ENCODE measurements around the gene ACACA.

The ACACA gene

DNA sequence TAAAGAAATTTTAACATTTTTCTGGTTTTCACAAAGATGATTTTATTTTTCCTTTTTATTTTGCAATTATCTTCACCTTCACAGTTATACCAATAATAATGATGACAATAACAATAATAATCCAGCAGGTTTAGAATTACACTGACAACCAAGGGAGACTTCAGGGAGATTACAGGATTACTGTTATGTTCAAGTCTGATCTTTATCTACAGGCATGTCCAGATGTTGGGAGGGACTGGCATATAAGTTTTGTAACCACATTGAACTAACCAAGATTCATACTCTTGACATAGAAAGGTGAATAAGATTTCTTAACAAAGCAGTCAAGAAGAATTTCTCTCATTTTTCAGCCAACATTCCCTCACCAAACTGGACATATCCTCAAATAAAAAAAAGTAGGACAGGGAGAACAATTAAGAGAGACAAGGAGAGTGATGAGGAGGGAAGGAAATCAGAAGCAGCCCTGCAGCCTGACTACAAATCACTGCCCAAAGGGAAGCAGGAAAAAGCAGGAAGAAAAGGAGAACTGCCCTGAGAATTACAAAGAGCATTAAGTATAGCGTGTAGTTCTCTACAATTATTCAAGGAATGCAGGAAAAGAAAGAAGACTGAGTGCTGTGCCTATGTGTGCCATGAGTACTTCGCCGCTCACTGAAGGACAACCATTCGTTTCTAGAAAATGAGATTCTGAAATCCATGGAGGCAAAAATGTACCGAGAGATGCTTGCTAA is 186.6 kb downstream of the ACACA start:
- DNase-seq, result no peak

DNA sequence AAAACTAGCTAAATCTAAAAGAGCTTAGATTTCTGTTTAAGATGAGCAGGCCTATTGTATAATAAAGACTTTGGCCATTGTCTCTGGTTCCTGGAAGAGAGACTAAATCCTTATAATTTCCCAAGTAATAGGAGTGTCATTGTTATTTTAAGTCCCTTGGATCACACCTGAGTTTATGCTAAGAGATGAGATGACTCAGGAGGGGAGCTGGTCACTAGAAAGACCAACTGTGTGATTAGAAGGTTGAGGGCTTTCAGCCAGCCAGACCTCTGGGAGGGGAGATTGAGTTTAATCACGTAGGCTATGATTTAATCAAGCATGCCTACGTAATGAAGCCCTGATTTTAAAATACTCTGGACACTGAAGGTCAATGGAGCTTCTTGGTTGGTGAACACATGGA is 187.8 kb downstream of the ACACA start:
- DNase-seq, result no peak

DNA sequence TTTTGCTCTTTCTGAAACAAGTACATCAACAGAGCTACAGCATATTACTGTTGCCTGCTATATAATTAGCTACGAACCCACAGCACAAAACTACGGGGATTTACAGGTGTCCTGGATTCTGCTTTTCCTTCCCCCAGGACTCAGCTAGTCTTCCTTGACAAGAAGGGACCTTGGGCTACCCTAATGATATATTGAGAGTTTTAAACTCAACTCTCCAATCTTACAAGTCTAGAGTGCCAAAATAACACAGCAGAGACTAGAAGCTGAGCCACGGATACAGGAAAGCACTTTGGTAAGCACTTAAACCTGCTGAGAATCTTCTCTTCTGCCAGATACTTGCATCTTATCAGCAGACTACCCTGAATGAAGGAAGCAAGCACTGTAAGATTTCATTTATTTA is 192.2 kb downstream of the ACACA start:
- no peak for DNase-seq

DNA sequence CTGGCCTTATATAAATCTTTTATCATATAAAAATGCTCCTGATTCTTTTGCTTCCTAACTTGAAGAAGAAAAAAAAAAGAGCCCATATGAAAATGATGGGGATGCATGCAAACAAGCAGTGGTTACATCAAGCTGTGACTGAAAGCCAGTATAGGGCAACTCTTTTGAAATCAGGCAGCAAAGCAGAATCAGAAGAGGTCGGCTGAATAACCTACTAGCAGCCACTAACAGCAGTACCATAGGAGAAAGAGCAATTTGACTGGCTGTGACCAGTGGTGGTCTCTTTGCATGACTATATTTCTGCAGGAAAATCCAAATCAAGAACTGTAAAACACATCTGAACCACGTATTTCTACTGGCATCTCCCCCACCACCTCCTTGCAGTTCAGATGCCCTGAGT is 192.7 kb downstream of the ACACA start:
- DNase-seq, result no peak

DNA sequence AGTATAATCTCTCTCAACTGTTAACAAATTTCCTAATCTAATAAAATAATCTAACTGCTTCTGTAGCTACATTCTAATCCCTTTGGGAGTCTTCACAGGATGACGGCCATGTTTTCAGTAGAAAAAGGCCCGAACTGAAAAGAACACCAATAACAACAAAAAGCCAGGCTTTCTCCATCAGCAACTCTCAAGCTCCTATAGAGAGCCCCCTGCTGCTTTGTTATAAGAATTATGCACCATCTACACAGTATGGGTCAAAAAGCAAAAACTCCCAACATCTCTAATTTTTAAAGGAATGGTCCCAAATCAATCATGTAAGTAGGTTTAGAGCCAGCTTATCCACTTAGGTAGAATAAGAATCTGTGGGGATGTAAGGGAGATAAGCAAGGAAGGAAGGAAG is 194.5 kb downstream of the ACACA start:
- no peak for DNase-seq

DNA sequence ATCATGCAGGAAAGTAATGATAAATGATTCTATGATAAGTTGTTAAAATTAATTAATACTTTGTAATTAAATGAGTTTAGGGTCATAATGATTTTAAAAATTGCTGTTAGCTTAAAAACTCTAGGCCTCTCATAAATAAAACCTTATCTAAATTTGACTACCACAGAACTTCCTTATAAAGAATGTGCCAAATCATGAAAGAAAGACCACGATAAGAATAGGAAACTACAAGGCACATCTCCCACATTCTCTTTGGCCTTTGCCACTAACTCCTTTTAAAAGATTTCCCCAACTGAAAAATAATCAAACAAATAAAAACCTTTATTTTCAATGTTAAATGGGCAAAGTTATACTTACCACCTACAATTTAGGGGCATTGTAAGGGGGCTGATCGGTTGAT is 195.5 kb downstream of the ACACA start:
- DNase-seq, result no peak

DNA sequence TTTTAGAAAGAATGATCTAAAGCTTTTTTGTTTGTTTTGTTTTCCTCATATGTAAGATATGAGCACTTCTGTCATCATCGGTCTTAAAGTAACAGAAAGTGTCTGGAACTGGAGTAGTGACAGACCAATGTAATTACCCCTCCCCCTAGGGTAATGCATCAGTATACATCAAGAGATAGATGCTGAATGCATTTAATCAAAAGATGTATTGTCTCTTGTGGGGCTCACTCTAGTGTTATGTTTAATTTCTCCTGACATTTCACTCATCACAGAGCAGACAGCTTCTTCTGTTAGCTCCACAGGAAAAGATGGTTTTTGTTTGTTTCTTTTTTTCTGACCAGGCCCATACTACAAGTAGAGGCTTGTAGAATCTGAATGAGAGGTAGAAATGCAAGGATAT is 199.5 kb downstream of the ACACA start:
- no peak for DNase-seq

DNA sequence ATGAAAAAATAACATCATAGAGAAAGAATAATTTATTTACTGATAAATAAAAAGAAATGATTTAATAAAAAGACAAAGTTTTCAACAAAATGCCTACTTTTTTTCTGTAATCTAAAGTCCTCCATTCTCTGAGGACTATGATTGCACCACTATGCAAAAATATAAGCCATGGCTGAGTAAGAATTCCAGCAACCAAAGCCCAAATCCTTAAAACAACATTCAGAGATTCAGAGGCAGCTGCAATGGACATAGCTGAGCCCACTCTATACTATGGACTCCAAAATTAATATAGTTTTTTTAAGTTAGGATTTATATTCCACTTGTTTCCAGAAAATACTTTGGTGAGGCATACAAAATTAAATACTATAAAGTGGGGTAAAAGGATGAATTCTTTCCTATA is 200.3 kb downstream of the ACACA start:
- no peak for DNase-seq

DNA sequence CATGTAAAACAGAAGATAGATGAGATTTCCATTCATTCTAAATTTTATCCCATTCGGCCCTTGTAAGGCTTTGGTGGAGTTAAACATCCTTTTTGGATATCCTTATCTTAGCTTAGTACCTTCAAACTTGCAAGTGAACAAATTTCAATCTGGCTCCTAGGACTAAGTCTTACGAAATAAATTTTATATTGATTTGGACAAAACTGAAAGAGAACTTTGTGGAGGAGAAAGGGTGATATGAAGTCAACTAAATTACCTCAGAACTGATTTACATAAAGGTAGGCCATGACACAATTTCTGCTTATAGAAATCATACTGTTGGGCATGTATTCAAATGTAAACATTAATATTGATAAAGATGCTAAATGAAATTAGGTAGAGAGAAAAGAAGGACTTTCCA is 206.1 kb downstream of the ACACA start:
- DNase-seq, result no peak

DNA sequence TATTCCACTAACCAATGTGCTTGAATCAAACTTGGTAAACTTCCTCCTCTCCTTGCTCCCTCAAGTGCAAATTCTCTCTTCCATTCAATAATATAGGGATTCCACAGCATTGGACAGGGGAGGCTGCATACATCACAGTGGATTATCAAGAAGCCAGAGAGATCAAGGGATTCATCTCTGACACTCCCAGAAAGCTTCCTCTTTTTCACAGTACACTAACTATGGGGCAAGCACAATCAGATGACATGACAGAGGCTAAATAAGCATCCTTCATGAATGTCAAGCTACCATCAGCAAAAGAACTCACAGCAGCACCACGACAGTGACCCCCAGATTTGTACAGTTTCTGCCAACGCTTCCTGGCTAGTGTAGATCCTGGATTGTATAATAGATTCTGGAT is 209.3 kb downstream of the ACACA start:
- DNase-seq, result peak; percentile 36

DNA sequence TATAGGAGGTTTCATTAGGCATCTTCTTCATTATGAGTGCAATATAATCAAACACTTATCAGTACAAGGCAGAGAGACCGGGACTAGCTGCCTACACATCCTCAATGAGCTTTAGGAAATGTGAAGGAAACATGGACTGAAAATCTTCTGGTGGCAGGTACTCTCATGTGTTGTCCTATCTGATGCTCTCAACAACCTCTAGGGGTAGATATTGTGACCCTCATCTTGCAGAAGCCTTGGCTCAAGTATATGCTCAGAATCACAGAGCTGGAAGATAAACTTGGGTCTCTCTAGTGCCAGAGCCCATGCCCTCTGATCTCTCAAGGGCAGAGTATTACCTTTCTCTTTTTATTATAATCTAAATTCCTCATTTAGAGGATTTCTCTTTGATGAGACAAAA is 212.4 kb downstream of the ACACA start:
- no peak for DNase-seq

DNA sequence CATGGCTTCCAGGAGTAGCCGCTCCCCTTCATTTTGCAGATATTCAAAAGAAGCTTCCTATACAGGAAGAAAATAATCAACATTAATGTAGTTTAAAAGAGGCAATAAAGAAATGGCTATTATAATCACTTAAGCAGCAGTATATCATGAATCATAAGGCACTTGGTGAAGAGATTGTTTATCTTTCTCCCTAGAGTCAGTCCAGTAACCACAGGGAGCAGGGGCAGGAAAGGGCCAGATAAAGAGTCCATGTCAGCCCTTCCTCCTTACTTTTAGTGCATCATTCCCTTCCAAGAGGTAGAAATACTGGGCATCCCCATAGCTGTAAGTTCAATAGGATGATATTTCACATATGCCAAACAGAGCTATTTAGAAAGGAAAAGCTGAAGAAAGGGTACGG is 215.4 kb downstream of the ACACA start:
- DNase-seq, result no peak

DNA sequence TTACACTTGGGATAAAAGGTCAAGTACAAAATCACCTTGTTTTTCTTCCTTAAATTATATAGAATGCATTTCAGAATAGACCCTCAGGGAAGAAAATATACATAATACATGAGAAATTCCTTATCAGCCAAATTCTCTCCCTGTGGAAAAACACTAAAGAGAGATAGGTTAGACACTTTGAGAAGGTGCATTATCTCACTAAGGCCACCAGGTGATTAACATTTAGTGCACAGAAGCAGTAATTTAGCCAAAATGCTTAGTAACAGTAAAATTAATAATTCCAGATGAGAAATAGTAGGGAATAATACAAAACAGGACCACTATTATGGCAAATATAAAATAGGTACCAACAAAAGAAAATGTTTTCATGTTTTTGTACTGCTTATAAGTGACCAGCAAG is 216.1 kb downstream of the ACACA start:
- DNase-seq, result no peak

DNA sequence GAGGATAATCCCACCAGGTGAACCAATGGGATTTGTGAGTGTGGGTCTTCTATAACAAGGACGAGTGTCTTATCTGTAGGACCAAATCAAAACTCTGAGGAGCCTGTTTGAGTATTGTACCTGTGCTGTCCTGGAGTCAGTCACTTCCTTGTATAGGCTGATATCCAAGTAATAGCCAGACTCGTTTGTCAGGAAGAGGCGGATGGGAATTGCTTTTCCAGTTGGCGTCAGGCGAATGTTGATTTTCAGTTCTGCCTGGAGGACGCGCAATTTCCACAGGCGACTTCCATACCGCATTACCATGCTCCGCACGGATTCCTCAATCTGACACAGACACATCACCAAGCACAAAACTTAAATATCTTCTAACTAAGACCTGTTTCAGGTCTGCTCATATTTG is 218.5 kb downstream of the ACACA start:
- DNase-seq, result no peak

DNA sequence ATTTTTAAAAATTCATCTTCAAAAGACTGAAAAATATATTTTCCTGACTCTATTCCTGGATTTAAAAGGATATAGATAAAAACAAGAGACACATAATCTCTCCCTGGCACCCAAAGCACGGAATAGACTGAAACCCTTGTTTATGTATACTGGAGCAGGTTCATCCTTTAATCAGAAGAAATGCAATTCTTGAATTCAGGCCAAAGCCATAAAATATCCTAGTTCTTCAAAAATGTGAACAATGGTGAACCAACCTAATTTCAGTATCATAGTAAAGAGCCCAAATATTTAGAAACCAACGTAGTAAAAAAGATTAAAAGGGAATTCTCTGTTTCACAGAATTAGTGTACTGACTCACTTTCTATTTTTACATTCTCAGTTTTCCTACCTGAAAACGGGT is 219.4 kb downstream of the ACACA start:
- no peak for DNase-seq

DNA sequence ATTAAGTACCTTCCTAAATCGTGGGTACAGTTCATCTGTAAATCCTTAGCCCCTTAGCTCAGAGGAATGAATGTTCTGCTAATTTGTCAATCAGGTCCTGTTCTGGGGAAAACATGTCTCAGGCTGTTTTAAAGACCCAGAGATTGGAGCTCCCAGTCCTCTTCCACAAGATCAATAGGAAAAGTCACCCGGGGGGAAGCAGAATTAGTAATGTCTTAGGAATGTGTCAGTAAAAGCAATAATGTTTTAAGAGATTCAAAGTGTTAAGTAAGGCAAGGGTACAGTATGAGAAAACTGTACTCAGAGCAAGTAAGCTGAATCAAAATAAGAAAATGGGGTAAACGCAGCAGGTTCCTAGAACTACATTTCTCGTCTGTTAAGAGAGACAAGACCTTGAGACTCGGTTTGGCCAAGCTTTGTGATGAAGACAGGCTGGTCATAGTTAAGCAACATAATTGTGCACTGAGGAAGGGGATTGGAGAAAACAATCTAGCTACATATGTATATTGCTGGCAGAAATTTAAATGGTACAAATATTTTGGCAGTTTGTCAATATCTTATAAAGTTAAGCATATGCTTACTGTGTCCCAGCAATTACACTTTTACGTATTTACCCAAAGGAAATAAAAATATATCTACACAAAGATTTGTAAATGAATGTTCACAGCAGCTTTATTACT is 223.7 kb downstream of the ACACA start:
- DNase-seq, result no peak

DNA sequence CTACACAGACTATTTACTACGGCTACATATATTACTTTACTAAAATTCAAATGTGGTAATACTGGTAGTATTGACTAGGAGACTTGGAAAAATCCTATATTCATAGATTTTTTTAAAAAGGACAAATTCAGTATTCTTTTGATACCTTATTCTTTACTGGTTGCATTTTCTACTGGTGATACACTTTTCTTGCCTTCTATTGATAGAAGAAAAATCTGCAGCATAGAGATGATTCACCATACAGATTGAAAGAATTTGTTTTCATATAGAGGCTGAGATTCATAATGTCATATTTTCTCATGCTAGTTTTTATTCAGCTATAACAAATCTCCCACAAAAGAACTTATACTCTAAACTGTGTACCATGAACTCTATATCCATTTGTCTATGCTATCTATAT is 226.3 kb downstream of the ACACA start:
- DNase-seq, result no peak

DNA sequence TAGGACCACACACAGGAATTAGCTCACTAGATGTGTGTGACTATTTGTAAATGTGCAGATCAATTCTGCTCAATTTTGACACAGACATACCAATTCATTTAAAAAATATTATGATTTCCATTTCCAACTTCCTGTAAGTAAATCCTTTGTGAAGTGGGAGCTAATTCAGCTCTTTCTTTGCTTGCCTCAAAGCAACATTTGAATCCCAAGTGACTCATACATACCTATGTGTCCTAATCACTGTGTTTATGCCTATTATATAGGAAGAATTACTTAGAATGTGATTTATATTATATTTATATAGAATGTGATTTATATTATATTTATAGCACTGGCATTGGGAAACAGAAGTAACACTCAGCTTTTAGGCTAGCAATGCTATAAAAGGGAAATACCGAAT is 226.7 kb downstream of the ACACA start:
- no peak for DNase-seq

DNA sequence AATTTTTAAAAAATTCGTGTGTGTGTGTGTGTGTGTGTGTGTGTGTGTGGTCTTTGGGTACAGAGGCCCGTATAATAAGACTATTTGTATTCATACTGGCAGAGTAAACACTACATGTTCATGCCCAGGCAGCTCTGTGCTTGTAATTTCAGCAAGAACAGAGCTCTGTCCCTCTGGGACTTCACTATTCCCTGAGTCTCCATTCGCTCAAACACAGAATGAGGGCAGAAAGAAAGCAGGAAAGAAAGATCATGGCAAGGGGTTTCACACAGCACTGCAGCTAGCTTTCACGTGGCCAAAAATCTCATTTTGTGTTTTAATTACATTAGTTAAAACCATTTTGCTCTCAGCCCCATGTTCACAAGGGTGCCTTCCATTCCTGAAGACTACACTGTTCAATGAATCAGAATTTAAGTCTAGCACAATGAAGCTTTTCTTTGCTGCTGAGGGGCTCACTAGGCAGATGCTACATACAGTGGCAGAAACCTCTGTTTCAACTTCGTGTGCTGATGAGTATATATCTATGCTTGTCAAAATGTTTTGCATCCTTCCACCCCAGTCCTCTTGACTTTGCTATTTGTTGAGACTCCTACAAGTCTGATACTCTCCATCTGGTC is 229.3 kb downstream of the ACACA start:
- DNase-seq, result no peak

DNA sequence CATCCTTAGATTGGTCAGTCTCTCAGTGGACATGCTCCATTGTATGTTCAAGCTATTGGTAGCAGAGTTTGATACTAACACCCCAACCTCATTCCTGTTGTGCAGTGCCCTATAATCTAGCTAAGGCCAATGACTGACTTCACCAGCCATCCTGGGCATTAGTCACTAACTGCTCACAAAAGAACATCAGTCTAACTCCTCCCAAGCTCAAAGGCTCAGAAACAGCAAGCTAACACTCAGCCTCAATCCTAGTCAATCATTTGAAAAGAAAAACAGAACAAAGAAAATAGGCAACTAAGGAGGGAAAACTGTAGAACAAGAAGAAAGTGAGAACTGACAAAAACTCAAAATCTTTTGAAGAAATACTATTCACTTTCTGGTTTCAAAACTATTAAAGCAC is 229.9 kb downstream of the ACACA start:
- DNase-seq, result no peak

DNA sequence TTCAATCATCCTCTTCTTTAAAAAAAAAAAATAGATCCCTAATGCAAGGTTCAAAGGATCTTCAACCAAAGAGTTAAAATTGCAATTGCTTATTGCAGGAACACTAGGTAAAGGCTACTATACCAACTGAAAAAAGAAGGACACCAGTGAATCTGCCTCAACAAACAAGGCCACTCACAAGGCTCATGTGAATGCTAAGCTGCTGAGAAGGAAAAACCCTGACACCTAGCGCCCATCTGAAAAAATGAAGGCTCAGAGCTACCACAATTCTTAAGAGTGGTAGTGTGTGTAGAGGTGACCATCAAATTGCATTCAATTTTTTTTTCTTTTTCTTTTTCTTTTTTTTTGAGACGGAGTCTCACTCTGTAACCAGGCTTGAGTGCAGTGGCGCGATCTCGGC is 232.4 kb downstream of the ACACA start:
- DNase-seq, result no peak

DNA sequence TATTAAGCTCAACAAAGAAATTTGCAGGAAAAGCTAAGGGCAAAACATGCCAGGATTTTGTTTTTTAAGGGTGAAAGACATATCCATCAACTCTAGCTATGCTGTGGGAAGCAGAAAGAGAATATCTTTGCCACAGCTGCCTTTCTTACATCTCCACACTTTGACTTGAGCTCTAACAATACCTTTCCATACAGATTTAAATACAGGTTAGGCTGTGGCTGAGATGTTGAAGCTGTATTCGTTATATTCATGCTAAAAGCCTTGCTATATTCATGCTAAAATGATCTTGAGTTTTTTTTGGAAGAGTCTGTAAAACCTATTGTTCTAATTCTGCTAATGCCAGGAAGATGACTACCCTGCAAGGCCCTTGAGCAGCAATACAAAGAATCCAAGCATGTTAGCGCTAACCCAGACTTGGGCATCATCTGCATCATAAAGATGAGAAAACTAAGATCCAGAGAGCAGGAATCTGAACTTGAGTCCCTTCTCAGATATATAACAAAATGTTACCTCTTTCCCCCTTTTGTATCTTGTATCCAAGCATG is 235.7 kb downstream of the ACACA start:
- DNase-seq, result no peak

DNA sequence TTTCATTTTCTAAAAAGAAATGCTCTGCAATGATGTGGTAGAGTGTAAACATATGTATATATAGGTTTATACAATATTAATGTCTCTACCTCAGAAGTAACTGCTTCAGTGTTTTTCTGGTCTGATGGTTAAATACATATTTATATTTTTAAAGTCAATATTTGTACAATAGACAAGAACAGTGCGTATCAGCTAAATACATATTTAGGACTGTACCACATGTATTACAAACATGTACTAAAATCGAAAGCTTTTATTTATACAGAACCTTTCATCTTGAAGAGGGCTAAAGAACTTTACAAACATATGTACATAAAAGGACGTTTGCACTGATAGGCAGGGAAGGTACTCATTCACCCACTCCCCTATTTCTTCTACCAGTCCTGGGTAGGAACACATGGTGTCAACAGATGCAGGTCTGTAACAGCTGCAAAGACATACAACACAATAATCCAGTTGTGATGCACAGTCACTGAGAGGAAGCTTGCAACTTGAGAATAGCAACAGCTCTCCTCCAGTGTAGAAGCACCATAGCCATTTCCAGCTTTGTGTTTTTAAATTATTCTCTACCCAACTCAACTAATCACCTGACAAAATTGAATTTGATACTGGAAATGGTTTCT is 237.8 kb downstream of the ACACA start:
- no peak for DNase-seq

DNA sequence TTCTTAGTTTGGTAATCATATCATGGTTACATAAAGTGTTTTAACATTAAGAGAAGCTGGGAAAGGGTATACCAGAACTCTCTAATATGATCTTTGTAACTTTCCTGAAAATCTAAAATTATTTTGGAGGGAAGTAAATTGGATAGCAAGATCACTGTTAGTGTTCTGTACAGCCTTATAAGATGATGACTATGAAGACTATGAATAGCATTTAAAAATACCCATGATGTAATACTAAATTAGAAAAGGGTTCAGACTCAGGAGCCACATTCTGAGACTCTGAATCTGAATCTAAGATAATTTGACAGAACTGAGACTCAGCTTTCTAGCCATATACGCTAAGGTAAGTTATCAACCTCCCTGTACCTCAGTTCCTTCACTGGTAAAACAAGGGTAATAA is 238.9 kb downstream of the ACACA start:
- no peak for DNase-seq

Data from inflammatory macrophage treated with lipopolysaccharide for 4 hours (primary cell).